ENCODE measurements around the gene ROPN1L.

The ROPN1L gene

DNA sequence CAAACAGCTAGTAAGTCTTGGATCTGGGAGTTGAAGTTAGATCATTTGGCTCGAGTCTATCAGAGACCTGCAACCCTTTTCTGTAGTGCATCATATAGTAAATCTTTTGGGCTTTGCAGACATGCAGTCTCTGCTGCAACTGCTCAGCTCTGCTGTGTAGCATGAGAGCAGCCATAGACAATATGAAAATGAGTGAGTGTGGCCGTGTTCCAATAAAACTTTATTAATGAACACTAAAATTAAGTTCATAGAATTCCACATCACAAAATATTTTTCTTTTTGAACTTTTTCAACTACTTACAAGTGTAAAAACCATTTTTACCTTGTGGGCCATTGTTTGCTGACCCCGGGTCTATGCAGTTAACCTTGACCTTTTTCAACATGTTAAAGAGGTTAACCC, 35.2 kb downstream of the ROPN1L start:
- no peaks in the 10 kb centered on the region for H4K20me1 ChIP-seq (ENCODE audit: insufficient read depth, low read length)
- H2AFZ ChIP-seq (ENCODE audit: low read depth, low read length), result no peak overlapping the region
- H3K36me3 ChIP-seq (ENCODE audit: insufficient read depth, low read length), result no peaks in the 10 kb centered on the region
- H3K27ac ChIP-seq (ENCODE audit: low read length), result no peak overlapping the region
- ATAC-seq (ENCODE audit: insufficient read depth, low read depth) (no peak), DNase-seq (no peak)
- H3K4me1 ChIP-seq (ENCODE audit: insufficient read depth, low read length), result no peaks in the 10 kb centered on the region
- TF ChIP-seq EZH2 (IDR thresholded peaks at IDR 0.05; ENCODE audit: borderline replicate concordance, low read depth, low read length, severe bottlenecking) (no peak), CTCF (IDR thresholded peaks at IDR 0.05; ENCODE audit: borderline replicate concordance, extremely low read depth, low read length, poor library complexity, severe bottlenecking) (no peak)
- H3K9me3 ChIP-seq (ENCODE audit: insufficient read depth, low read length, severe bottlenecking), result no peaks in the 10 kb centered on the region
- H3K79me2 ChIP-seq (ENCODE audit: insufficient read depth, low read length), result no peaks in the 10 kb centered on the region
- H3K4me2 ChIP-seq (ENCODE audit: insufficient read depth, low read length), result no peak overlapping the region
- H3K27me3 ChIP-seq (ENCODE audit: insufficient read depth, low read length, poor library complexity), result no peaks in the 10 kb centered on the region
- H3K9ac ChIP-seq (ENCODE audit: low read depth, low read length), result no peak overlapping the region
- no peak overlapping the region for H3K4me3 ChIP-seq (ENCODE audit: low read depth in 1 of 2, low read length in 2 of 2)

DNA sequence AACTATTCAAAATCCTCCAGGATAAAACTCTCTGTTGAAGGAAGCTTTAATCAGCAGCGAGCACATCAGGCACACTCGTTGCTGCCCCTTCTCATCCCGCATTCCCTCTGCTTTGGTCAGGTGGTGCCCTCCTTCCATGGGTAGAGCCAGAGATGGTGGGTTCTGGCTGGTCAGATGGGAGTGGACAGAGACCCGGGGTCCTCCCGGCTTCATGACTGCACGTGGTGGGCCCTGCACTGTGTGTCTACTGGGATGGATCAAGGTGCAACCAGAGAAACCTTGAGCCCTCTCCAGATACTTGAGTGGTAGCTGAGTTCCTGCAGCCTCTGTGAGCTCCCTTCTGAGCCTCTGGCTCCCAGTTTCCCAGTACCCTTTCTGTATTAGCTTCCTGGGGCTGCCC, 36.3 kb downstream of the ROPN1L start:
- Histone ChIP-seq H2AFZ (ENCODE audit: low read depth, low read length) (no peak overlapping the region), H3K27ac (ENCODE audit: low read length) (no peak overlapping the region), H3K9ac (ENCODE audit: low read depth, low read length) (no peak overlapping the region), H3K79me2 (ENCODE audit: insufficient read depth, low read length) (no peaks in the 10 kb centered on the region), H3K9me3 (ENCODE audit: insufficient read depth, low read length, severe bottlenecking) (no peaks in the 10 kb centered on the region), H3K27me3 (ENCODE audit: insufficient read depth, low read length, poor library complexity) (no peaks in the 10 kb centered on the region), H3K4me3 (ENCODE audit: low read depth in 1 of 2, low read length in 2 of 2) (no peak overlapping the region), H3K36me3 (ENCODE audit: insufficient read depth, low read length) (no peaks in the 10 kb centered on the region), H3K4me2 (ENCODE audit: insufficient read depth, low read length) (no peak overlapping the region), H4K20me1 (ENCODE audit: insufficient read depth, low read length) (no peaks in the 10 kb centered on the region), H3K4me1 (ENCODE audit: insufficient read depth, low read length) (no peaks in the 10 kb centered on the region)
- ATAC-seq (ENCODE audit: insufficient read depth, low read depth) (no peak), DNase-seq (no peak)
- TF ChIP-seq EZH2 (IDR thresholded peaks at IDR 0.05; ENCODE audit: borderline replicate concordance, low read depth, low read length, severe bottlenecking) (no peak), CTCF (IDR thresholded peaks at IDR 0.05; ENCODE audit: borderline replicate concordance, extremely low read depth, low read length, poor library complexity, severe bottlenecking) (no peak)

- H3K27ac ChIP-seq (ENCODE audit: low read length), result no peak overlapping the region
- no peaks in the 10 kb centered on the region for H4K20me1 ChIP-seq (ENCODE audit: insufficient read depth, low read length)
- no peak overlapping the region for H3K4me3 ChIP-seq (ENCODE audit: low read depth in 1 of 2, low read length in 2 of 2)
- H3K4me2 ChIP-seq (ENCODE audit: insufficient read depth, low read length), result no peak overlapping the region
- no peaks in the 10 kb centered on the region for H3K27me3 ChIP-seq (ENCODE audit: insufficient read depth, low read length, poor library complexity)
- H3K36me3 ChIP-seq (ENCODE audit: insufficient read depth, low read length), result no peaks in the 10 kb centered on the region
- DNase-seq, result no peak
- H3K79me2 ChIP-seq (ENCODE audit: insufficient read depth, low read length), result no peaks in the 10 kb centered on the region
- no peaks in the 10 kb centered on the region for H3K9me3 ChIP-seq (ENCODE audit: insufficient read depth, low read length, severe bottlenecking)
- no peaks in the 10 kb centered on the region for H3K4me1 ChIP-seq (ENCODE audit: insufficient read depth, low read length)
- no peak overlapping the region for H3K9ac ChIP-seq (ENCODE audit: low read depth, low read length)
- no peak overlapping the region for H2AFZ ChIP-seq (ENCODE audit: low read depth, low read length)
- no peak for TF ChIP-seq CTCF (IDR thresholded peaks at IDR 0.05; ENCODE audit: borderline replicate concordance, extremely low read depth, low read length, poor library complexity, severe bottlenecking)
- TF ChIP-seq EZH2 (IDR thresholded peaks at IDR 0.05; ENCODE audit: borderline replicate concordance, low read depth, low read length, severe bottlenecking), result no peak
- no peak for ATAC-seq (ENCODE audit: insufficient read depth, low read depth)
Measured at GRCh38 chr5:10478436-10478835, 36.8 kb downstream of the ROPN1L start.

DNA sequence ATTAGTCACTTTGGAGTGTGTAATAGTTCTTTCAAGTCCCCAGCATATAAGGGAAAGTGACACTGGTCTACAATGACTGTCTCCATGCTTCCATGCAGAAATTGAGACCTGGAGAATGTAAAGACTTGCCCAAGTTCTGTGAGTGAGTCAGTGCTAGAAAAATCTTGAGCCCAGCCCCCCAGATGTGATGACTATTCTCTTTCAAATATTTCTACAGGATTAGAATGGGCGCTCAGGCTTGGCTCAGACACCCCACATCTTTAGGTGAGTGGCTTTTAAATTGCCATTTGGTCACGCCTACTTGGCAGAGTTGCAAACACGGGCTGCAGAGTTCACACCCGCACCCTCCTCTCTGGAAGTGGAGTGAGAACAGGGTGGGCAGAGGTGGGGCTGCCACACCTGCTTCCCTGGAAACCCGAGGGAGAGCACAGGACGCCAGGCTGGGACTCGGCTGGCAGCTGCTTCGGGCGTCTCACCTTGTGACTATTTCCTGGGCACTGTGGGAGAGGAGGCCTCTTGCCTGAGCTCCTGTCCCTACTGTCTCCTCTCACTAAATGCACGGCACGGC, 37.6 kb downstream of the ROPN1L start:
- TF ChIP-seq CTCF (IDR thresholded peaks at IDR 0.05; ENCODE audit: borderline replicate concordance, extremely low read depth, low read length, poor library complexity, severe bottlenecking) (no peak), EZH2 (IDR thresholded peaks at IDR 0.05; ENCODE audit: borderline replicate concordance, low read depth, low read length, severe bottlenecking) (no peak)
- H3K79me2 ChIP-seq (ENCODE audit: insufficient read depth, low read length), result no peaks in the 10 kb centered on the region
- ATAC-seq (ENCODE audit: insufficient read depth, low read depth), result no peak
- no peak overlapping the region for H3K4me2 ChIP-seq (ENCODE audit: insufficient read depth, low read length)
- H3K27ac ChIP-seq (ENCODE audit: low read length), result no peak overlapping the region
- no peaks in the 10 kb centered on the region for H3K36me3 ChIP-seq (ENCODE audit: insufficient read depth, low read length)
- no peaks in the 10 kb centered on the region for H3K9me3 ChIP-seq (ENCODE audit: insufficient read depth, low read length, severe bottlenecking)
- H4K20me1 ChIP-seq (ENCODE audit: insufficient read depth, low read length), result no peaks in the 10 kb centered on the region
- DNase-seq, result no peak
- H3K4me3 ChIP-seq (ENCODE audit: low read depth in 1 of 2, low read length in 2 of 2), result no peak overlapping the region
- no peak overlapping the region for H2AFZ ChIP-seq (ENCODE audit: low read depth, low read length)
- H3K9ac ChIP-seq (ENCODE audit: low read depth, low read length), result no peak overlapping the region
- no peaks in the 10 kb centered on the region for H3K27me3 ChIP-seq (ENCODE audit: insufficient read depth, low read length, poor library complexity)
- no peaks in the 10 kb centered on the region for H3K4me1 ChIP-seq (ENCODE audit: insufficient read depth, low read length)

Data from DND-41 (cell line).